KMS-11 (cell line): ENCODE data around the gene CHCHD6.

ENCODE experiments used
- H2AFZ ChIP-seq: fragments of 200-600 bp; sonication (generic); 2 replicates; pipeline ENCODE4 v1.6.1; 2016; ENCODE audit warnings: antibody characterized with exemption, mixed run types, low read depth
- H3K27ac ChIP-seq: fragments of 200-600 bp; sonication (generic); 2 replicates; pipeline ENCODE4 v1.6.1; 2016; ENCODE audit warnings: mild to moderate bottlenecking, mixed run types
- H3K27me3 ChIP-seq: fragments of 200-600 bp; sonication (generic); 2 replicates; pipeline ENCODE4 v1.6.1; 2017; ENCODE audit warnings: mild to moderate bottlenecking, low read depth, mixed run types, moderate library complexity; ENCODE audit not compliant: insufficient read depth
- H3K36me3 ChIP-seq: fragments of 200-600 bp; sonication (generic); 2 replicates; pipeline ENCODE4 v1.6.1; 2017; ENCODE audit warnings: mild to moderate bottlenecking, mixed run types; ENCODE audit not compliant: insufficient read depth
- H3K4me1 ChIP-seq: fragments of 200-600 bp; sonication (generic); 2 replicates; pipeline ENCODE4 v1.6.1; 2016; ENCODE audit warnings: mild to moderate bottlenecking, low read depth, mixed run types; ENCODE audit not compliant: poor library complexity, severe bottlenecking
- H3K4me2 ChIP-seq: fragments of 200-600 bp; sonication (generic); 2 replicates; pipeline ENCODE4 v1.7.0; 2016; ENCODE audit warnings: mild to moderate bottlenecking, mixed run types
- H3K4me3 ChIP-seq: fragments of 200-600 bp; sonication (generic); IDR thresholded peaks from 2 replicates; pipeline ENCODE4 v1.6.1; 2017; ENCODE audit warnings: low read depth, low read length, mixed read lengths; ENCODE audit not compliant: insufficient read depth
- H3K79me2 ChIP-seq: fragments of 200-600 bp; sonication (generic); 2 replicates; pipeline ENCODE4 v1.6.1; 2016; ENCODE audit warnings: low read depth, mixed run types; ENCODE audit not compliant: insufficient read depth
- H3K9ac ChIP-seq: fragments of 200-600 bp; sonication (generic); 2 replicates; pipeline ENCODE4 v1.6.1; 2016; ENCODE audit warnings: mild to moderate bottlenecking, mixed run types
- H4K20me1 ChIP-seq: fragments of 200-600 bp; sonication (generic); 2 replicates; pipeline ENCODE4 v1.6.1; 2016; ENCODE audit warnings: mild to moderate bottlenecking, mixed run types; ENCODE audit not compliant: insufficient read depth
- CTCF ChIP-seq: fragments of 200-600 bp; sonication (generic); conservative IDR thresholded peaks from 2 replicates; pipeline ENCODE4 v1.6.1; 2017; ENCODE audit warnings: low read depth, mild to moderate bottlenecking, antibody characterized with exemption, low read length, moderate library complexity, mixed read lengths

Gene CHCHD6

GRCh38 chr3:126921085-126921824 lies 217.2 kb downstream of the CHCHD6 start:
- Histone ChIP-seq H3K27me3 (no peaks in the 10 kb centered on the region), H3K4me3 (no peak overlapping the region), H3K79me2 (no peaks in the 10 kb centered on the region), H2AFZ (no peak overlapping the region), H3K36me3 (no peaks in the 10 kb centered on the region), H4K20me1 (no peaks in the 10 kb centered on the region), H3K4me2 (no peak overlapping the region), H3K4me1 (peaks cover 39% of the 10 kb centered on the region), H3K27ac (no peak overlapping the region), H3K9ac (no peak overlapping the region)
- no peak for TF ChIP-seq CTCF

GRCh38 chr3:126922466-126922865 lies 218.4 kb downstream of the CHCHD6 start:
- Histone ChIP-seq H3K27me3 (no peaks in the 10 kb centered on the region), H3K79me2 (no peaks in the 10 kb centered on the region), H3K4me1 (peaks cover 27% of the 10 kb centered on the region), H3K4me2 (no peak overlapping the region), H3K9ac (no peak overlapping the region), H3K27ac (no peak overlapping the region), H3K36me3 (no peaks in the 10 kb centered on the region), H4K20me1 (no peaks in the 10 kb centered on the region), H2AFZ (no peak overlapping the region), H3K4me3 (no peak overlapping the region)
- TF ChIP-seq CTCF, result no peak

GRCh38 chr3:126923423-126923822 lies 219.4 kb downstream of the CHCHD6 start:
- no peak for TF ChIP-seq CTCF
- H3K36me3 ChIP-seq, result no peaks in the 10 kb centered on the region
- H2AFZ ChIP-seq, result no peak overlapping the region
- no peak overlapping the region for H3K4me2 ChIP-seq
- no peaks in the 10 kb centered on the region for H4K20me1 ChIP-seq
- H3K4me3 ChIP-seq, result no peak overlapping the region
- H3K9ac ChIP-seq, result no peak overlapping the region
- H3K27me3 ChIP-seq, result no peaks in the 10 kb centered on the region
- H3K4me1 ChIP-seq, result peaks cover 17% of the 10 kb centered on the region
- H3K79me2 ChIP-seq, result no peaks in the 10 kb centered on the region
- H3K27ac ChIP-seq, result no peak overlapping the region

GRCh38 chr3:126923895-126924294 lies 219.9 kb downstream of the CHCHD6 start:
- Histone ChIP-seq H3K4me2 (no peak overlapping the region), H2AFZ (no peak overlapping the region), H3K79me2 (no peaks in the 10 kb centered on the region), H3K27me3 (no peaks in the 10 kb centered on the region), H3K4me3 (no peak overlapping the region), H3K9ac (no peak overlapping the region), H3K36me3 (no peaks in the 10 kb centered on the region), H4K20me1 (no peaks in the 10 kb centered on the region), H3K4me1 (peaks cover 15% of the 10 kb centered on the region), H3K27ac (no peak overlapping the region)
- no peak for TF ChIP-seq CTCF
